GM19193 (cell line): ENCODE data around the gene ARHGEF19.

Experiments
- POLR2A ChIP-seq: IDR thresholded peaks from 4 replicates; pipeline ENCODE4 v1.6.1; 2011; ENCODE audit not compliant: insufficient read depth, insufficient read length; ENCODE audit errors: extremely low read depth

ARHGEF19 gene

DNA sequence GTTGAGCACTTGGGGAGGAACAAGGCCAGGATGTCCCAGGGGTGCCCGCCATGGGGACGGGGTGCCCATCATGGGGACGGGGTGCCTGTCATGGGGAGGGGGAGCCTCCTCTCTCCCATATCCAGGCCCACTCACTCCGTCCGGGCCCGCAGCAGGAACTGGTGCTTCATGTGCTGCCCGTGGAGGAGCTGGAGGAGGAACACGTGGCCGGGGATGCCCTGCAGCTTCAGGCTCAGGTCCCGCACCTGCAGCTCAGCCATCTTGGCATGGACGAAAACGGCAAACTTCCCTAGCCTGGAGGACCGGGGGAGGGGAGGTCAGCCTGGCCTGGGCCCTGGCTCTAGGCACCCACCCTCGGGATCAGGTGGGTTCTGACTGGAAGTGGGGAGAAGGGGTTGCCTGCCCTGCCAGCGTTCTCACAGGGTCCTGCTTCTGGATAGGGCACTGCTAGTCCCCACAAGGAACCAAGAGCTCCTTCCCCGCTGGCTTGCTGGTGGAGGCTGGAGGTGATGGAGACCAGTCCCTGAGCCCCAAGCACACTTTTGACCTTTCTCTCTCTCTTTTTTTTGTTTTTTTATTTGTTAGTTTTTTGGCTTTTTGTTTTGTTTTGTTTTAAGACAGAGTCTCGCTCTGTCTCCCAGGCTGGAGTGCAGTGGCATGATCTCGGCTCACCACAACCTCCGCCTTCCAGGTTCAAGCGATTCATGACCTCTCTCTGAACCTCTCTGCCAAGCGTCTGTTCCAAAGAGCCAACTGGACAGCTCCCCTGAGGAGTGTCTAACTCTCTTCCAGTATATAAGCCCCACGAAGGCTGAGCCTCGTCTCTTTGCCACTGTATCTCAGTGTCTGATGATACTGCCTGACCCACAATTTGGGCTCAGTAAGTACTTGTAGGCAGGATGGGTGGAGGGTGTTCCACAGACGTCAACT is 9.9 kb downstream of the ARHGEF19 start:
- no peak for TF ChIP-seq POLR2A

DNA sequence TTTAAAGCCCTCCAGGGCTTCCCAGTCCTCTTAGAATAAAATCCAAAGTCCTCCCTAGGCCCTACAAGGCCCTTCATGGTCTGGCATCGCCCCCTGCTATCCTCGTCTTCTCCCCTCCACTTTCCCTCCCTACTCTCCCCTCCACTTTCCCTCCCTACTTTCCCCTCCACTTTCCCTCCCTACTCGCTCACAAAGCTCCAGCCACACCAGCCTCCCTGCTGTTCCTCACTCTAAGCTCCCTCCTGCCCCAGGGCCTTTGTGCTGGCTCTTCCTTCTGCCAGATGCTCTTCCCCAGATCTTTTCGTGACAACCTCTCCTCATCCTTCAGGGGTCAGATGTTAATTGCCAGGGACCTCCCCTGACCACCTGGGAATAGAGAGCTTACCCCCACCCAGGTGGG is 12.8 kb downstream of the ARHGEF19 start:
- no peak for TF ChIP-seq POLR2A

DNA sequence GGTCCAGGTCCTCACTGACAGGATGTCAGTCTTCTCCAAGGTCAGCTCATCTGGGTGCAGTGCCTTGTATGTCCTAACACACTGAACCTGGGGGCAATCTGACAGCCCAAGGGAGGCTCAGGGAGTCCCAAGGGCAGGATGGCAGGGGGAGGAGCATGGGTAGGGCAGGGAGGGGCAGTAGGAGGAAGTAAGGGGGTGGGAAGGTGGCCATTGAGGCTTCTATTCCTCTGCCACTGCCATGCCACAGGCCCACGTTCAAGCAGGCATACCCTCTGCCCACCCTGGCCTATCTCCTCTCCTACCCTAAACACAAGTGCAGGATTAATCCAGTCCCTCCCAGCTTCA is 13.3 kb downstream of the ARHGEF19 start:
- no peak for TF ChIP-seq POLR2A

- TF ChIP-seq POLR2A, result no peak
Observed at GRCh38 chr1:16198444-16199156, 13.9 kb downstream of the ARHGEF19 start.

- no peak for TF ChIP-seq POLR2A
Observed at GRCh38 chr1:16196874-16197273, 15.6 kb downstream of the ARHGEF19 start.

DNA sequence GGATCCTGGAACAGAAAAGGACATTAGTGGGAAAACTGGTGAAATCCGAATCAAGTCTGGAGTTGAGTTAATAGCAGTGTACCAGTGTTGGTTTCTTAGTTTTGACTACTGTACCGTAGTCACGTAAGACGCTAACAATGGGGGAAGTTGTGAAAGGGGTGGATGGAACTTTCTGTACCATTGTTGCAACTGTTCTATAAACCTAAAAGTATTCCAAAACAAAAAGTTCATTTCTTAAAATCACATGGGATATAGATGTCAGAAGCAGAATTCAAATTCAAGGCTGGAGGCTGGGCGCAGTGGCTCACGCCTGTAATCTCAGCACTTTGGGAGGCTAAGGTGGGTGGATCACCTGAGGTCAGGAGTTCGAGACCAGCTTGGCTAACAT is 16.9 kb downstream of the ARHGEF19 start:
- no peak for TF ChIP-seq POLR2A

DNA sequence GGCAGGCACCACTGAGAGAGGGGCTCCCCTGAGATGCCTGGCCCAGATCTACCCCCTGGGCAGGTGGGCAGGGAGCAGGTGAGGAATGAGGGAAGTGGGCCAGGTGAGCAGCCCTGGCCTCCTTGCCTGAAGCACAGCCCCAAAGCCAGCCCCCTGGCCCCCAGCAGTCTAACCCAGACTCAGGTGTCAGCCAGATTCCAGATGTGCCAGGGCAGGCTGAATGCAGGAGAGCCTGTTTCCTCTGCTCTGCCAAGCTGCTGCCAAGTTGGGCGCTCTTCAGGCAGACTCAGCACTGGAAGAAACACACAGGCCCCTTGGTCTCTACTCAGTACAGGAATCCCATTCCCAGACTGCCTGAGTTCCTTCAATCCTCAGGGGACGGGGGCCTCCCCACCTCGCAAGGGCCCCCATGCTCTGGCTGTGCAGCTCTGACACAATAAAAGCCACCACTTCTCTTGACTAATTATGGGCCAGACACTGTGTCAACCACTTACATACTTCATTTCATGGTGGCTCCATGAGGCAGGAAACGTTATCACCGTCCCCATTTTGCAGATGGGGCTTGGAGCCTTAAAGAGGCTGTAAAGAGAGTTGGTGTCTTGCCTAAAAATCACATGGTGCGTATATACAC is 20.4 kb downstream of the ARHGEF19 start:
- no peak for TF ChIP-seq POLR2A

GRCh38 chr1:16191309-16191708 is 21.1 kb downstream of the ARHGEF19 start:
- TF ChIP-seq POLR2A, result no peak

DNA sequence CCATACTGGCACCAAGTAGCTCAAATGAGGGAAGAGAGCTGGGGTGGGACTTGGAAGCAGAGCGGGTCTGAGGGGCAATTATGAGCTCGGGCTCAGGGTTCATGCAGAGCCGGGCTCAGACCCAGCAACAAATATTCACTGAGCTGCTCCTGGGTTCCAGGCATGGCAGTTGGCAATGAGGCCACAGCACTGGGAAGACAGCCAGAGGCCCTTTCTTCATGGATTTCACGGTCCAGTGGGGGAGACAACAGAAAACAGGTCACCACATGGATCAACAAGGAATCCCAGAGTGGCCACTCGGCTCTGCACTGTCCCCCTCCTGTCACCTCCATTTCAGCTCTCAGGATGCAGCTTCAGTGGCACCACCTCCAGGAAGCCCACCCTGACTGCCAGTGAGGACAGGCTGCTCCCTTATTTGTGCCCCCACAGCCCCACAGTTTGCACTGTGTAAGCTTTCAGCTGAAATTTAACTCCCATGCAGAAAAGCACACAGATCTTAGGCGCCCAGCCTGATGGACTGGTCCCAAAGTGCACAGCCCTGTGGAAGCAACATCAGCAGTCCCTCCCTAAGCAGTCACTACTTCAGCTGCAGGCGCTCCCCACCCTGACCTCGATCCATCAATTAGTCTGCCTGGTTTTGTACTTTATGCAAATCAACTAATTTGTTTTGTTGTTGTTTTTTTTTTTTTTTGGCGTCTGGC is 22.4 kb downstream of the ARHGEF19 start:
- no peak for TF ChIP-seq POLR2A

- TF ChIP-seq POLR2A, result no peak
Observed at GRCh38 chr1:16189003-16189402, 23.4 kb downstream of the ARHGEF19 start.

- no peak for TF ChIP-seq POLR2A
Observed at GRCh38 chr1:16187748-16188401, 24.6 kb downstream of the ARHGEF19 start.

DNA sequence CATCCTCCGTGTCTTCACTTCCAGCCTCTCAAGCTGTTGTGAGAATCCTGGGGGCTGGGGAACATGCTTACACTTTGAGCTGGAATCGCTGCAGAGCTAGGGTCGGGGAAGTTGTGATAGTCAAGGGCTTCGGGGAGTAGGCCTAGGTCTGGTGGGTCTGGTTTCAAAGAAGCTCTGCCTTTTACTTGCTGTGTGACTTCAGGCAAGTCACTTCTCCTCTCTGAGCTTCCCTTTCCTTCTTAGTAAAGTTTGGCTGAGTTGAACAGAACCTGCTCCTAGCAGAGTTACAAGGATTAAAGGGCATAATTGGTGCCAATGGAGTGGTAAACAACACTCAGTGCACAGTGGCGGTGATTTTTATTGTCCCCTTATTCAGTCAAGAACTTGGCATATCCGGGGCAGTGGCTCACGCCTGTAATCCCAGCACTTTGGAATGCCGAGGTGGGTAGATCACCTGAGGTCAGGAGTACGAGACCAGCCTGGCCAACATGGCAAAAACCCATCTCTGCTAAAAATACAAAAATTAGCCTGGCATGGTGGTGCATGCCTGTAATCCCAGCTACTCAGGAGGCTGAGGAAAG is 25.7 kb downstream of the ARHGEF19 start:
- no peak for TF ChIP-seq POLR2A

- no peak for TF ChIP-seq POLR2A
Observed at GRCh38 chr1:16184557-16185303, 27.7 kb downstream of the ARHGEF19 start.
